K562 (cell line): ENCODE results near the gene RNF144A. TPM values are rescaled to one million over a fixed set of nuclear protein-coding genes. Genes with fewer than 3 reads are reported as not detected.

Source experiments
- ATAC-seq: fragments of 200-7000 bp; cut with Tn5 transposase; 3 replicates; pipeline ENCODE4 v1.9.1; 2020; ENCODE audit warnings: moderate library complexity
- BruUV-seq: library from RNA; stranded (reverse); fragments of 400-500 nt; replicated peaks from 2 replicates; lab custom pipeline; 2021; lab: Mats Ljungman, UMichigan
- CTCF ChIA-PET: fragments of 300-600 bp; formaldehyde crosslinking; extraction: SDS; loops from one replicate; lab custom pipeline; 2021; ENCODE audit warnings: low intra/inter-chr PET ratio; lab: Yijun Ruan, JAX
- POLR2A ChIA-PET: fragments of 300-600, 350-650 bp; sonication (Branson Sonifier 250); formaldehyde crosslinking; extraction: SDS; loops from one replicate; lab custom pipeline; 2021; ENCODE audit warnings: antibody characterized with exemption, inconsistent platforms; lab: Yijun Ruan, JAX
- DNase-seq, 4 experiments: peaks; one replicate each; pipeline versions ENCODE4 v3.0.0 to v3.0.0-alpha.2; 2011 to 2018; ENCODE audit warnings: low spot score in 3 of 4, mixed read lengths in 3 of 4; ENCODE audit errors: extremely low read depth in 1 of 4
- FAIRE-seq: peaks from 2 replicates; lab custom pipeline; 2011; peaks lifted over from hg19 to GRCh38; lab: Jason Lieb, UNC
- H2AFZ ChIP-seq: 2 replicates; pipeline ENCODE4 v1.6.0; 2011; ENCODE audit warnings: low read depth, low read length, control low read depth, inconsistent platforms
- H3K27ac ChIP-seq: fragments of 200-600 bp; 3 replicates; pipeline ENCODE4 v1.8.0; 2011; ENCODE audit warnings: low read depth, mild to moderate bottlenecking, control low read depth, inconsistent platforms, low read length, moderate library complexity, mixed read lengths; ENCODE audit errors: extremely low read depth
- H3K27me3 ChIP-seq, 2 experiments: fragments of 300-600 bp in 1 of 2; 2 replicates in 1 of 2; 3 replicates in 1 of 2; pipeline versions ENCODE4 v1.6.0 to v1.8.0; 2011; ENCODE audit warnings: inconsistent platforms in 2 of 2, low read length in 2 of 2, mild to moderate bottlenecking in 1 of 2, mixed read lengths in 1 of 2, moderate library complexity in 1 of 2; ENCODE audit not compliant: control insufficient read depth in 2 of 2, insufficient read depth in 2 of 2
- H3K36me3 ChIP-seq: fragments of 300-600 bp; 3 replicates; pipeline ENCODE4 v1.8.0; 2011; ENCODE audit warnings: mild to moderate bottlenecking, low read length, inconsistent platforms; ENCODE audit not compliant: control insufficient read depth, insufficient read depth
- H3K4me1 ChIP-seq, 2 experiments: fragments of 200-600 bp in 1 of 2; replicated peaks in 1 of 2; 2 replicates in 1 of 2; 3 replicates in 1 of 2; pipeline versions ENCODE4 v1.5.1 to v1.8.0; 2011; ENCODE audit warnings: inconsistent platforms in 2 of 2, low read length in 2 of 2, mild to moderate bottlenecking in 1 of 2, mixed read lengths in 1 of 2, moderate library complexity in 1 of 2; ENCODE audit not compliant: control insufficient read depth in 2 of 2, insufficient read depth in 2 of 2
- H3K4me2 ChIP-seq: 2 replicates; pipeline ENCODE4 v1.6.1; 2011; ENCODE audit warnings: low read length, control low read depth, inconsistent platforms, mixed read lengths; ENCODE audit not compliant: insufficient read depth
- H3K4me3 ChIP-seq: fragments of 200-600 bp; sonication (generic), shearing (Covaris generic); 2 replicates; pipeline ENCODE4 v1.5.1; 2016; ENCODE audit warnings: control low read depth, inconsistent platforms
- H3K79me2 ChIP-seq: fragments of 200-600 bp; 3 replicates; pipeline ENCODE4 v1.8.0; 2011; ENCODE audit warnings: low read length, inconsistent platforms; ENCODE audit not compliant: control insufficient read depth, insufficient read depth
- H3K9ac ChIP-seq, 2 experiments: 2 replicates each; pipeline versions ENCODE4 v1.6.0 to v1.6.1; 2011; ENCODE audit warnings: low read depth in 2 of 2, low read length in 2 of 2, control low read depth in 1 of 2, inconsistent platforms in 1 of 2, mild to moderate bottlenecking in 1 of 2, mixed read lengths in 1 of 2; ENCODE audit not compliant: insufficient read depth in 1 of 2
- H3K9me1 ChIP-seq: one replicate; pipeline ENCODE4 v1.6.0; 2011; ENCODE audit warnings: inconsistent platforms, mild to moderate bottlenecking, low read length, moderate library complexity; ENCODE audit not compliant: control insufficient read depth, insufficient read depth
- H3K9me3 ChIP-seq: replicated peaks from 2 replicates; pipeline ENCODE4 v1.5.1; 2011; ENCODE audit warnings: low read depth, low read length, inconsistent platforms; ENCODE audit not compliant: control insufficient read depth, insufficient read depth
- H4K20me1 ChIP-seq: replicated peaks from 2 replicates; pipeline ENCODE4 v1.6.1; 2011; ENCODE audit warnings: low read length, inconsistent platforms, mixed read lengths; ENCODE audit not compliant: control insufficient read depth, insufficient read depth
- ARID2 ChIP-seq: fragments of 450-650 bp; IDR thresholded peaks from 2 replicates; pipeline ENCODE4 v1.6.1; 2017; ENCODE audit warnings: antibody characterized with exemption, mild to moderate bottlenecking
- COPS2 ChIP-seq: fragments of 450-650 bp; conservative IDR thresholded peaks from 2 replicates; pipeline ENCODE4 v1.6.1; 2016; ENCODE audit warnings: mild to moderate bottlenecking, moderate library complexity
- HNRNPK ChIP-seq: fragments of 200-400 bp; formaldehyde crosslinking; IDR thresholded peaks from one replicate; pipeline ENCODE4 v1.6.1; 2018; ENCODE audit warnings: mild to moderate bottlenecking, low read depth, low read length; ENCODE audit not compliant: poor library complexity, severe bottlenecking
- MAFF ChIP-seq: IDR thresholded peaks from 2 replicates; pipeline ENCODE4 v1.6.1; 2012; ENCODE audit warnings: low read length, improper control_type of control experiment
- NR2C1 ChIP-seq, 2 experiments: fragments of 450-650 bp; IDR thresholded peaks; 2 replicates each; pipeline ENCODE4 v1.6.1; 2017; ENCODE audit warnings: mild to moderate bottlenecking in 2 of 2, antibody characterized with exemption in 1 of 2, inconsistent platforms in 1 of 2, missing compliant biosample characterization in 1 of 2, missing genetic modification characterization in 1 of 2
- PATZ1 ChIP-seq: fragments of 250-450 bp; sonication (Bioruptor Pico); IDR thresholded peaks from 2 replicates; pipeline ENCODE4 v1.5.0; 2020; ENCODE audit warnings: mild to moderate bottlenecking, borderline replicate concordance
- RBFOX2 ChIP-seq: fragments of 200-400 bp; formaldehyde crosslinking; IDR thresholded peaks from 2 replicates; pipeline ENCODE4 v1.6.1; 2017; ENCODE audit warnings: low read depth, mild to moderate bottlenecking, low read length, moderate library complexity
- RHOXF2B ChIP-seq: fragments of 250-450 bp; sonication (Bioruptor Pico); conservative IDR thresholded peaks from 2 replicates; pipeline ENCODE4 v1.5.1; 2021
- SAFB ChIP-seq: fragments of 200-400 bp; formaldehyde crosslinking; IDR thresholded peaks from 2 replicates; pipeline ENCODE4 v1.6.1; 2017; ENCODE audit warnings: low read depth, low read length, borderline replicate concordance
- ZNF764 ChIP-seq: fragments of 250-450 bp; sonication (Bioruptor Pico); IDR thresholded peaks from 2 replicates; pipeline ENCODE4 v1.4.0; 2020; ENCODE audit warnings: low read depth, mild to moderate bottlenecking, moderate library complexity
- ZNF77 ChIP-seq: fragments of 250-450 bp; sonication (Bioruptor Pico); IDR thresholded peaks from 2 replicates; pipeline ENCODE4 v1.5.0; 2020
- WGBS: fragments of 100-300 bp; shearing (Covaris generic); methylation state at CpG from one replicate; pipeline ENCODE4 v1.1.6; 2016; ENCODE audit warnings: low coverage, mixed read lengths; ENCODE audit not compliant: insufficient coverage; ENCODE audit errors: missing lambda C conversion rate; 5-methylcytosine and 5-hydroxymethylcytosine counted together
- in situ Hi-C: fragments of 300-500 bp; cut with MboI; formaldehyde crosslinking; loops from 4 replicates; pipeline ENCODE4 v1.15.0; 2018; ENCODE audit warnings: inconsistent platforms, mixed read lengths
- intact Hi-C: fragments of 100-400 bp; cut with micrococcal nuclease; formaldehyde crosslinking; loops from 2 replicates; pipeline ENCODE4 v1.14.2; 2022
- polyA plus RNA-seq, 8 experiments: library from polyadenylated mRNA; depleted of rRNA in 4 of 8; stranded (reverse) in 5 of 8; unstranded in 3 of 8; fragments of >200 nt; fragmentation: Nextera tagmentation in 2 of 8; fragmentation: Illumina TruSeq in 1 of 8; extraction: Ambion mirVana in 2 of 8; extraction: Trizol in 1 of 8; gene quantifications; 2 replicates each; pipeline versions ENCODE4 v1.2.1 to v1.2.3, GENCODE V29; 2011 to 2014; ENCODE audit warnings: inconsistent platforms in 1 of 8, missing spikeins in 1 of 8
- total RNA-seq, 7 experiments: library from RNA; depleted of rRNA in 6 of 7; stranded (reverse); fragments of >200 nt in 6 of 7; fragmentation: Illumina TruSeq in 2 of 7; extraction: Trizol in 2 of 7; gene quantifications; 2 replicates each; pipeline versions ENCODE4 v1.2.1 to v1.2.3, GENCODE V29; 2011 to 2021; ENCODE audit warnings: low replicate concordance in 1 of 7
- TF ChIP-seq, protein P1 (sequence below): sonication (generic); formaldehyde crosslinking; IDR thresholded peaks from 2 replicates; pipeline ENCODE4 v1.8.0; 2022; ENCODE audit warnings: mild to moderate bottlenecking, missing genetic modification reagents
- TF ChIP-seq, protein P2 (sequence below): fragments of 450-650 bp; formaldehyde crosslinking; conservative IDR thresholded peaks from 2 replicates; pipeline ENCODE4 v1.4.0; 2022; ENCODE audit warnings: mild to moderate bottlenecking, missing genetic modification characterization
- TF ChIP-seq, protein P3 (sequence below): fragments of 450-650 bp; IDR thresholded peaks from 2 replicates; pipeline ENCODE4 v1.6.1; 2016; ENCODE audit warnings: borderline replicate concordance

Gene RNF144A
- total and polyA plus RNA-seq, 9 of the 15 experiments (the other 6 are each of a cell fraction or from before 2014, with no cell fraction given): 0.96 to 11.3 (median 6.2) TPM

- Histone ChIP-seq H3K9ac (no peak overlapping the region), H3K4me1 (no peaks in the 10 kb centered on the region; a peak in 2 of 5 replicates), H3K79me2 (no peaks in the 10 kb centered on the region), H3K27ac (no peak overlapping the region), H3K9me3 (no peaks in the 10 kb centered on the region), H3K36me3 (no peaks in the 10 kb centered on the region), H2AFZ (no peak overlapping the region), H3K9me1 (no peaks in the 10 kb centered on the region), H4K20me1 (no peaks in the 10 kb centered on the region), H3K4me3 (no peak overlapping the region), H3K27me3 (0 out of 5 replicates have a peak, but pooled peaks cover 0 to 4% of the 10 kb centered on the region in 2 experiments), H3K4me2 (no peak overlapping the region)
- in situ Hi-C loops: no loop called here
- CTCF ChIA-PET: no interaction called here
- no TSS peak for BruUV-seq
- no peak for FAIRE-seq
- 65% methylated on average over 4 of the region's 4 CpGs for WGBS
- ATAC-seq: no peak
- POLR2A ChIA-PET: no interaction called here
- intact Hi-C loops: no loop called here
- no peak for DNase-seq
- TF ChIP-seq, protein P1, sequence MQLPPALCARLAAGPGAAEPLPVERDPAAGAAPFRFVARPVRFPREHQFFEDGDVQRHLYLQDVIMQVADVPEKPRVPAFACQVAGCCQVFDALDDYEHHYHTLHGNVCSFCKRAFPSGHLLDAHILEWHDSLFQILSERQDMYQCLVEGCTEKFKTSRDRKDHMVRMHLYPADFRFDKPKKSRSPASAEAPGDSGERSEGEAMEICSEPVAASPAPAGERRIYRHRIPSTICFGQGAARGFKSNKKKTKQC (CRISPR knock-in tag): no peak
- TF ChIP-seq ARID2 (no peak), COPS2 (no peak), MAFF (no peak), RBFOX2 (no peak), ZNF77 (CRISPR knock-in tag) (no peak), NR2C1 (IDR thresholded peaks at IDR 0.05) (no peak), NR2C1 (tag; IDR thresholded peaks at IDR 0.05) (no peak), ZNF764 (no peak), SAFB (no peak), PATZ1 (no peak), HNRNPK (no peak), RHOXF2B (CRISPR knock-in tag) (no peak)
- TF ChIP-seq, protein P2, sequence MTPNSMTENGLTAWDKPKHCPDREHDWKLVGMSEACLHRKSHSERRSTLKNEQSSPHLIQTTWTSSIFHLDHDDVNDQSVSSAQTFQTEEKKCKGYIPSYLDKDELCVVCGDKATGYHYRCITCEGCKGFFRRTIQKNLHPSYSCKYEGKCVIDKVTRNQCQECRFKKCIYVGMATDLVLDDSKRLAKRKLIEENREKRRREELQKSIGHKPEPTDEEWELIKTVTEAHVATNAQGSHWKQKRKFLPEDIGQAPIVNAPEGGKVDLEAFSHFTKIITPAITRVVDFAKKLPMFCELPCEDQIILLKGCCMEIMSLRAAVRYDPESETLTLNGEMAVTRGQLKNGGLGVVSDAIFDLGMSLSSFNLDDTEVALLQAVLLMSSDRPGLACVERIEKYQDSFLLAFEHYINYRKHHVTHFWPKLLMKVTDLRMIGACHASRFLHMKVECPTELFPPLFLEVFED (CRISPR knock-in tag): no peak
- TF ChIP-seq, protein P3, sequence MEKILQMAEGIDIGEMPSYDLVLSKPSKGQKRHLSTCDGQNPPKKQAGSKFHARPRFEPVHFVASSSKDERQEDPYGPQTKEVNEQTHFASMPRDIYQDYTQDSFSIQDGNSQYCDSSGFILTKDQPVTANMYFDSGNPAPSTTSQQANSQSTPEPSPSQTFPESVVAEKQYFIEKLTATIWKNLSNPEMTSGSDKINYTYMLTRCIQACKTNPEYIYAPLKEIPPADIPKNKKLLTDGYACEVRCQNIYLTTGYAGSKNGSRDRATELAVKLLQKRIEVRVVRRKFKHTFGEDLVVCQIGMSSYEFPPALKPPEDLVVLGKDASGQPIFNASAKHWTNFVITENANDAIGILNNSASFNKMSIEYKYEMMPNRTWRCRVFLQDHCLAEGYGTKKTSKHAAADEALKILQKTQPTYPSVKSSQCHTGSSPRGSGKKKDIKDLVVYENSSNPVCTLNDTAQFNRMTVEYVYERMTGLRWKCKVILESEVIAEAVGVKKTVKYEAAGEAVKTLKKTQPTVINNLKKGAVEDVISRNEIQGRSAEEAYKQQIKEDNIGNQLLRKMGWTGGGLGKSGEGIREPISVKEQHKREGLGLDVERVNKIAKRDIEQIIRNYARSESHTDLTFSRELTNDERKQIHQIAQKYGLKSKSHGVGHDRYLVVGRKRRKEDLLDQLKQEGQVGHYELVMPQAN: no peak
Observed at GRCh38 chr2:6954586-6954985, 37.4 kb downstream of the RNF144A start.
